SU-DHL-6 (cell line): Measurements from ENCODE around the gene DIAPH1.

ENCODE experiments used
- H2AFZ ChIP-seq: fragments of 200-600 bp; sonication (generic); 2 replicates; pipeline ENCODE4 v1.6.1; 2014; ENCODE audit warnings: low read depth, mild to moderate bottlenecking, moderate library complexity, mixed read lengths, antibody characterized with exemption, low read length; ENCODE audit not compliant: severe bottlenecking
- H3F3A ChIP-seq: fragments of 200-600 bp; shearing (Covaris generic); 2 replicates; pipeline ENCODE4 v1.6.0; 2016; ENCODE audit warnings: antibody characterized with exemption, mild to moderate bottlenecking; ENCODE audit not compliant: insufficient read depth
- H3K27ac ChIP-seq: fragments of 200-600 bp; sonication (generic); 2 replicates; pipeline ENCODE4 v1.5.1; 2016; ENCODE audit warnings: low read depth, mild to moderate bottlenecking, low read length, moderate library complexity, mixed read lengths
- H3K27me3 ChIP-seq: fragments of 200-600 bp; sonication (generic), shearing (Covaris generic); 2 replicates; pipeline ENCODE4 v1.6.0; 2014; ENCODE audit warnings: mild to moderate bottlenecking, low read length
- H3K36me3 ChIP-seq: fragments of 200-600 bp; sonication (generic); 2 replicates; pipeline ENCODE4 v1.6.1; 2014; ENCODE audit warnings: mild to moderate bottlenecking, low read length, mixed read lengths
- H3K4me2 ChIP-seq: fragments of 300-600, 200-600 bp; shearing (Covaris generic), sonication (generic); 2 replicates; pipeline ENCODE4 v1.6.0; 2014; ENCODE audit warnings: low read length, low read depth, mild to moderate bottlenecking; ENCODE audit not compliant: poor library complexity, severe bottlenecking
- H3K4me3 ChIP-seq: fragments of 200-600 bp; sonication (generic); 2 replicates; pipeline ENCODE4 v1.5.1; 2014; ENCODE audit warnings: antibody characterized with exemption, low read length, mild to moderate bottlenecking, mixed read lengths; ENCODE audit not compliant: insufficient read depth, poor library complexity, severe bottlenecking
- H3K79me2 ChIP-seq: fragments of 200-600 bp; sonication (generic); 2 replicates; pipeline ENCODE4 v1.6.1; 2014; ENCODE audit warnings: mild to moderate bottlenecking, low read length, moderate library complexity; ENCODE audit not compliant: insufficient read depth
- H3K9ac ChIP-seq: fragments of 200-600 bp; sonication (generic); 2 replicates; pipeline ENCODE4 v1.7.0; 2014; ENCODE audit warnings: mild to moderate bottlenecking, low read length
- H3K9me2 ChIP-seq: fragments of 200-600 bp; sonication (generic); replicated peaks from 2 replicates; pipeline ENCODE4 v1.6.1; 2014; ENCODE audit warnings: low read length; ENCODE audit not compliant: insufficient read depth
- H3K9me3 ChIP-seq: fragments of 200-600 bp; sonication (generic); 2 replicates; pipeline ENCODE4 v1.6.1; 2014; ENCODE audit warnings: low read length, mixed read lengths; ENCODE audit not compliant: insufficient read depth
- H4K20me1 ChIP-seq: fragments of 200-600 bp; sonication (generic); 2 replicates; pipeline ENCODE4 v1.6.1; 2014; ENCODE audit warnings: low read depth, mild to moderate bottlenecking, antibody characterized with exemption, low read length, moderate library complexity, mixed read lengths
- CTCF ChIP-seq: fragments of 200-600 bp; sonication (generic); IDR thresholded peaks from one replicate; pipeline ENCODE4 v1.5.1; 2017; ENCODE audit warnings: antibody characterized with exemption, mild to moderate bottlenecking, low read length, moderate library complexity; ENCODE audit not compliant: insufficient read depth, poor library complexity, severe bottlenecking
- EZH2phosphoT487 ChIP-seq: fragments of 200-600 bp; sonication (generic), shearing (Covaris generic); conservative IDR thresholded peaks from 2 replicates; pipeline ENCODE4 v1.6.1; 2018; ENCODE audit warnings: mild to moderate bottlenecking, antibody characterized with exemption, low read length, moderate library complexity, mixed read lengths

Gene DIAPH1

GRCh38 chr5:141477815-141478214 is 141.0 kb downstream of the DIAPH1 start:
- Histone ChIP-seq H4K20me1 (no peaks in the 10 kb centered on the region), H3K79me2 (peaks cover 67% of the 10 kb centered on the region), H3K9me2 (no peaks in the 10 kb centered on the region), H3K36me3 (no peaks in the 10 kb centered on the region), H3F3A (peaks cover 5% of the 10 kb centered on the region), H3K9me3 (no peaks in the 10 kb centered on the region), H3K4me2 (peak overlapping the region; percentile 72), H2AFZ (no peak overlapping the region), H3K9ac (peak overlapping the region; percentile 70), H3K27me3 (no peaks in the 10 kb centered on the region), H3K27ac (peak overlapping the region; percentile 61), H3K4me3 (peak overlapping the region; percentile 54)
- TF ChIP-seq EZH2phosphoT487 (no peak), CTCF (no peak)

- peak overlapping the region; percentile 54 for H3K4me3 ChIP-seq
- no peaks in the 10 kb centered on the region for H3K27me3 ChIP-seq
- TF ChIP-seq EZH2phosphoT487 (no peak), CTCF (no peak)
- H3K36me3 ChIP-seq = no peaks in the 10 kb centered on the region
- peak overlapping the region; percentile 70 for H3K9ac ChIP-seq
- peaks cover 5% of the 10 kb centered on the region for H3F3A ChIP-seq
- no peak overlapping the region for H2AFZ ChIP-seq
- no peaks in the 10 kb centered on the region for H4K20me1 ChIP-seq
- H3K27ac ChIP-seq = peak overlapping the region; percentile 61
- H3K4me2 ChIP-seq = peak overlapping the region; percentile 72
- peaks cover 62% of the 10 kb centered on the region for H3K79me2 ChIP-seq
- H3K9me2 ChIP-seq = no peaks in the 10 kb centered on the region
- H3K9me3 ChIP-seq = no peaks in the 10 kb centered on the region
Measured at GRCh38 chr5:141477044-141477575, 141.7 kb downstream of the DIAPH1 start.

GRCh38 chr5:141476132-141476911 is 142.5 kb downstream of the DIAPH1 start:
- H3K4me2 ChIP-seq = peak overlapping the region; percentile 72
- H3K9ac ChIP-seq = peak overlapping the region; percentile 70
- no peaks in the 10 kb centered on the region for H4K20me1 ChIP-seq
- peaks cover 5% of the 10 kb centered on the region; the same call in 1 of the 2 replicates for H3F3A ChIP-seq
- no peak for TF ChIP-seq EZH2phosphoT487
- peak overlapping the region; percentile 61 for H3K27ac ChIP-seq
- no peak overlapping the region for H2AFZ ChIP-seq
- peaks cover 55% of the 10 kb centered on the region for H3K79me2 ChIP-seq
- no peaks in the 10 kb centered on the region for H3K36me3 ChIP-seq
- no peaks in the 10 kb centered on the region for H3K9me2 ChIP-seq
- H3K4me3 ChIP-seq = peak overlapping the region; percentile 54
- no peaks in the 10 kb centered on the region for H3K9me3 ChIP-seq
- no peaks in the 10 kb centered on the region for H3K27me3 ChIP-seq

GRCh38 chr5:141475625-141476131 is 143.1 kb downstream of the DIAPH1 start, which contains the start of gene PCDHGC3:
Gene PCDHGC3 (plus strand): TSS chr5:141475966. CDS start chr5:141476117, 151 bp downstream.
- Histone ChIP-seq H3K9me3 (no peaks in the 10 kb centered on the region), H3K27ac (peak within 1 kb of the TSS; percentile 61), H3F3A (peaks cover 5% of the 10 kb centered on the region; the same call in 1 of the 2 replicates), H3K36me3 (no peaks in the 10 kb centered on the region), H3K79me2 (peaks cover 48% of the 10 kb centered on the region), H3K9me2 (no peaks in the 10 kb centered on the region), H4K20me1 (no peaks in the 10 kb centered on the region), H3K9ac (peak within 1 kb of the TSS; percentile 70), H3K27me3 (no peaks in the 10 kb centered on the region), H3K4me3 (peak within 1 kb of the TSS; percentile 54), H2AFZ (no peak within 1 kb of the TSS), H3K4me2 (peak within 1 kb of the TSS; percentile 72)
- TF ChIP-seq CTCF (no peak), EZH2phosphoT487 (no peak)
